DND-41 (cell line): ENCODE data around the gene ACTR10.

ENCODE experiments used
- ATAC-seq: fragments of 200-7000 bp; cut with Tn5 transposase; 3 replicates; pipeline ENCODE4 v1.9.1; 2021; ENCODE audit warnings: low read depth; ENCODE audit not compliant: insufficient read depth
- DNase-seq: peaks from one replicate; pipeline ENCODE4 v3.0.0-alpha.2; 2020
- H2AFZ ChIP-seq: 2 replicates; pipeline ENCODE4 v1.6.0; 2012; ENCODE audit warnings: low read depth, low read length
- H3K27ac ChIP-seq: 2 replicates; pipeline ENCODE4 v1.5.1; 2012; ENCODE audit warnings: low read length, inconsistent platforms
- H3K27me3 ChIP-seq: fragments of 200-600 bp; sonication (generic); 2 replicates; pipeline ENCODE4 v1.6.0; 2012; ENCODE audit warnings: low read length, mild to moderate bottlenecking, inconsistent platforms; ENCODE audit not compliant: insufficient read depth, poor library complexity
- H3K36me3 ChIP-seq: 2 replicates; pipeline ENCODE4 v1.5.1; 2012; ENCODE audit warnings: low read length, inconsistent platforms; ENCODE audit not compliant: insufficient read depth
- H3K4me1 ChIP-seq: 2 replicates; pipeline ENCODE4 v1.5.1; 2012; ENCODE audit warnings: mild to moderate bottlenecking, low read length; ENCODE audit not compliant: insufficient read depth
- H3K4me2 ChIP-seq: 2 replicates; pipeline ENCODE4 v1.6.0; 2012; ENCODE audit warnings: mild to moderate bottlenecking, moderate library complexity, low read length, inconsistent platforms; ENCODE audit not compliant: insufficient read depth
- H3K4me3 ChIP-seq, 2 experiments: fragments of 200-600 bp in 1 of 2; shearing (Covaris generic) in 1 of 2; 2 replicates each; pipeline ENCODE4 v1.5.1; 2012 to 2016; ENCODE audit warnings: inconsistent platforms in 2 of 2, low read length in 2 of 2, mild to moderate bottlenecking in 2 of 2, low read depth in 1 of 2, moderate library complexity in 1 of 2
- H3K79me2 ChIP-seq: 2 replicates; pipeline ENCODE4 v1.6.0; 2012; ENCODE audit warnings: low read length, inconsistent platforms; ENCODE audit not compliant: insufficient read depth
- H3K9ac ChIP-seq: 2 replicates; pipeline ENCODE4 v1.6.0; 2012; ENCODE audit warnings: low read depth, mild to moderate bottlenecking, inconsistent platforms, low read length, moderate library complexity
- H3K9me3 ChIP-seq: 2 replicates; pipeline ENCODE4 v1.5.1; 2012; ENCODE audit warnings: low read length, moderate library complexity, mild to moderate bottlenecking, inconsistent platforms; ENCODE audit not compliant: insufficient read depth, severe bottlenecking
- H4K20me1 ChIP-seq: 2 replicates; pipeline ENCODE4 v1.6.0; 2012; ENCODE audit warnings: low read length; ENCODE audit not compliant: insufficient read depth
- EZH2 ChIP-seq: IDR thresholded peaks from 3 replicates; pipeline ENCODE4 v1.6.1; 2012; ENCODE audit warnings: borderline replicate concordance, low read depth, mild to moderate bottlenecking, moderate library complexity, low read length, inconsistent platforms; ENCODE audit not compliant: severe bottlenecking
- TF ChIP-seq, protein P1 (sequence below): IDR thresholded peaks from 2 replicates; pipeline ENCODE4 v1.5.1; 2012; ENCODE audit warnings: borderline replicate concordance, low read length, moderate library complexity, mild to moderate bottlenecking; ENCODE audit not compliant: poor library complexity, severe bottlenecking; ENCODE audit errors: extremely low read depth

Gene ACTR10

DNA sequence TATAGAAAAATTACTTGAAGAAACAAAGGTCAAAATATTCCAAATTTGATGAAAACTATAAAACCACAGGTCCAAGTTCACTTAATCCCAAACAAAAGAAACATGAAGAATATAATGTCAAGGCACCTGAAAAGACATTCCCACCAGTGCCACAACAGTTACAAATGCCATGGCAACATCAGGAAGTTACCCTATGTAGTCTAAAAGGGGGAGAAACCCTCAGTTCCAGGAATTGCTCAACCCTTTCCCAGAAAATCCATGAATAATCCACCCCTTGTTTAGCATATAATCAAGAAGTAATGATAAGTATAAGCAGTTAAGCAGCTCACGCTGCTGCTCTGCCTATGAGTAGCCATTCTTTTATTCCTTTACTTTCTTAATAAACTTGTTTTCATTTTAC is 3.8 kb upstream of the ACTR10 start:
- no peak overlapping the region for H2AFZ ChIP-seq
- no peak overlapping the region for H3K9ac ChIP-seq
- H4K20me1 ChIP-seq = no peaks in the 10 kb centered on the region
- ATAC-seq (no peak), DNase-seq (no peak)
- peaks cover 16% of the 10 kb centered on the region for H3K27me3 ChIP-seq
- no peaks in the 10 kb centered on the region for H3K36me3 ChIP-seq
- H3K79me2 ChIP-seq = peaks cover 12% of the 10 kb centered on the region
- no peak overlapping the region for H3K4me3 ChIP-seq
- TF ChIP-seq, protein P1, sequence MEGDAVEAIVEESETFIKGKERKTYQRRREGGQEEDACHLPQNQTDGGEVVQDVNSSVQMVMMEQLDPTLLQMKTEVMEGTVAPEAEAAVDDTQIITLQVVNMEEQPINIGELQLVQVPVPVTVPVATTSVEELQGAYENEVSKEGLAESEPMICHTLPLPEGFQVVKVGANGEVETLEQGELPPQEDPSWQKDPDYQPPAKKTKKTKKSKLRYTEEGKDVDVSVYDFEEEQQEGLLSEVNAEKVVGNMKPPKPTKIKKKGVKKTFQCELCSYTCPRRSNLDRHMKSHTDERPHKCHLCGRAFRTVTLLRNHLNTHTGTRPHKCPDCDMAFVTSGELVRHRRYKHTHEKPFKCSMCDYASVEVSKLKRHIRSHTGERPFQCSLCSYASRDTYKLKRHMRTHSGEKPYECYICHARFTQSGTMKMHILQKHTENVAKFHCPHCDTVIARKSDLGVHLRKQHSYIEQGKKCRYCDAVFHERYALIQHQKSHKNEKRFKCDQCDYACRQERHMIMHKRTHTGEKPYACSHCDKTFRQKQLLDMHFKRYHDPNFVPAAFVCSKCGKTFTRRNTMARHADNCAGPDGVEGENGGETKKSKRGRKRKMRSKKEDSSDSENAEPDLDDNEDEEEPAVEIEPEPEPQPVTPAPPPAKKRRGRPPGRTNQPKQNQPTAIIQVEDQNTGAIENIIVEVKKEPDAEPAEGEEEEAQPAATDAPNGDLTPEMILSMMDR = no peak
- no peak for TF ChIP-seq EZH2
- no peak overlapping the region for H3K27ac ChIP-seq
- H3K4me1 ChIP-seq = peaks cover 15% of the 10 kb centered on the region
- H3K9me3 ChIP-seq = no peaks in the 10 kb centered on the region
- no peak overlapping the region for H3K4me2 ChIP-seq

DNA sequence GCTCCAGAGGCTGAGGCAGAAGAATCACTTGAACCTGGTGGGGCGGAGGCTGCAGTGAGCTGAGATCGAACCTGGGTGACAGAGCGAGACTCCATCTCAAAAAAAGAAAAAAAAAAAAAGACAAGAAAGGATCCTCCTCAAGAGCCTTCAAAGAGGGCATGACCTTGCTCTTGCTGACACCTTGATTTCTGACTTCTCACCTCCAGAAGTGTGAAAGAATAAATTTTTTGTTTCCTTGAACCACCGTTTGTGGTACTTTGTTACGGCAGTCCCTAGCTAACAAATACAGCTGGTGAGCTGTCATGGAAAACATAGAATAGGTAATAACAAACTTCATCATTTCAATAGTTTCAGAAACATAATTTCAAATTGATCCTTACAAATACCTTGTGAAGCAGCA is 1.9 kb upstream of the ACTR10 start:
- Histone ChIP-seq H4K20me1 (no peaks in the 10 kb centered on the region), H3K27me3 (peaks cover 4% of the 10 kb centered on the region), H3K79me2 (peaks cover 26% of the 10 kb centered on the region), H3K4me1 (peaks cover 25% of the 10 kb centered on the region), H3K27ac (no peak overlapping the region), H3K9ac (no peak overlapping the region), H3K4me2 (no peak overlapping the region), H3K36me3 (0 out of 2 replicates have a peak, but pooled peaks cover 3% of the 10 kb centered on the region), H3K9me3 (no peaks in the 10 kb centered on the region), H3K4me3 (no peak overlapping the region), H2AFZ (no peak overlapping the region)
- no peak for TF ChIP-seq EZH2
- TF ChIP-seq, protein P1 = no peak
- ATAC-seq (no peak), DNase-seq (no peak)

DNA sequence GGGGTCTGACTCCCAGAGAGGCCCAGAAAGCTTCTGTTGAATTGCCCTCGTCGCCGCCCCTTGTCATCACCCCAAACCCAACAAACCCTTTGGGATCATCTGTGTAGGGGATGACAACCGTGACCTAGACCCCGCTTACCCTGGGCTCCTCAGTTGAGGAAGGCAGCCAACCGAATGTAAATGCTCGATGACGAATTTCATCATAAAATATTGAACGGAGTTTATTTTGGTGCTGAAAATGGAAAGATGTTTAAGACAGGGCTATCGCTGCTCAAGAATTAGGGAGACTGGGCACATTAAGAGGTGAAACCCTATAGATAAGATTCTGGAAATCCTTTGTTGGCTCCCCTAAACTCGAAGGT is 512 bp downstream of the ACTR10 start:
- TF ChIP-seq, protein P1 = no peak
- Histone ChIP-seq H3K27me3 (no peaks in the 10 kb centered on the region), H2AFZ (peak overlapping the region; percentile 92), H3K9me3 (no peaks in the 10 kb centered on the region), H3K79me2 (peaks cover 29% of the 10 kb centered on the region), H3K27ac (peak overlapping the region; percentile 81), H3K4me1 (peaks cover 25% of the 10 kb centered on the region), H3K9ac (peak overlapping the region; percentile 78), H3K36me3 (0 out of 2 replicates have a peak, but pooled peaks cover 3% of the 10 kb centered on the region), H4K20me1 (no peaks in the 10 kb centered on the region), H3K4me2 (peak overlapping the region; percentile 83), H3K4me3 (peak overlapping the region; percentile 88 to 93)
- ATAC-seq = peak; percentile 25
- DNase-seq = no peak

GRCh38 chr14:58200846-58201245 is 897 bp downstream of the ACTR10 start:
- Histone ChIP-seq H3K27me3 (no peaks in the 10 kb centered on the region), H3K27ac (peak overlapping the region; percentile 81), H3K4me3 (peak overlapping the region; percentile 88 to 93), H3K4me1 (peaks cover 25% of the 10 kb centered on the region), H3K79me2 (peaks cover 29% of the 10 kb centered on the region), H3K36me3 (0 out of 2 replicates have a peak, but pooled peaks cover 3% of the 10 kb centered on the region), H3K9ac (peak overlapping the region; percentile 78), H2AFZ (peak overlapping the region; percentile 92), H3K4me2 (peak overlapping the region; percentile 83), H3K9me3 (no peaks in the 10 kb centered on the region), H4K20me1 (no peaks in the 10 kb centered on the region)
- no peak for DNase-seq
- ATAC-seq = no peak
- TF ChIP-seq EZH2 = no peak
